ENCODE measurements around the gene ZNF892. TPM values are rescaled to one million over a fixed set of nuclear protein-coding genes. Genes with fewer than 3 reads are reported as not detected.
A peak's percentile ranks its signal among the peaks of the same experiment; 100 is the strongest.

The ZNF892 gene
- total and polyA plus RNA-seq, 2 of the 13 experiments (the other 11 are each of a cell fraction or from before 2014, with no cell fraction given) = not detected

DNA sequence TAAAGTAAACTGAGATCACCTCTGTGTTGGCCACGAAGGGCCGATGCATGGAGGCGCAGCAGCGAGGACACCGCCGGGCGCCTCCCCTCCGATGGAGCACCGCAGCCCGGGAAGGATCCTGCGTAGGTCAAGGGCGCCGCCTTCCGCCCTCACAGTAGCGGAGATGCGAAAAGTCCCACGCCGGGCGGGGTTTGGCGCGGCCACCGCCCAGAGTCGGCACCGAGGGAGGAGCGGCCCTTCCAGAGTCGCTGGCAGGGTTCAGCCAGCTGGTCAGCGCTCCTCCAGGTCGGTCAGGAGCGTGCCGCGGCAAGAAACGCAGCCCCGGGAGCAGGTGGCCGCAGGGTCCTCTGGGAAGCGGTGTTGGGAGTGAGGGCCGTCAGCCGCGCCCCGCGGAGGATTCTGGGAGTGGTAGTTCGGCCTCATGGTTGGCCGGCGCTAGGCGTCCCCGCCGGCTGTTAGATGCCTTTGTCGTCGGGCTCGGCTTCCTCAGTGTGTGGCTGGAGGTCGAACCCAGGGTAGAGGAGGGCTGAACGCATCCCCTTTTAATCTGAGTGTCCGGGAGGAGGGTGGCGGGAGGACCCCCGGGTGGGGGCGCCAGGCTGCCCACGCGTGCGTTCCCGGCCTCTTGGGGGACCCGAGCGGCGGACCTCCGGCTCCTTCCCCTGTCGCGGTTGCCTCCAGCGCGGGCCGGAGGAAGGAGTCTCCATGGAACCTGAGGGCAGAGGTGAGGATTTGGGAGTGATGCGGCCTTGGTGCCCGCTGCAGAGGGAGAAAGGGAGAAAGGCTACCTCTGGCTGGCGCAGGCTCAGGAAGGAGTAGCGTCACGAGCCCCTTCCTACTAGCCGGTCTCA lies at the start of gene ZNF892 (continued):
- TF ChIP-seq FOXO1 (CRISPR knock-in tag; IDR thresholded peaks at IDR 0.05) = peak; percentile 14; the same call in 1 of the 2 replicates
- TF ChIP-seq SP4 (CRISPR knock-in tag; IDR thresholded peaks at IDR 0.05) = 0 out of 2 replicates have a peak, but pooled peaks have one; percentile 34
- no peak for TF ChIP-seq ZC3H13 (CRISPR knock-in tag; IDR thresholded peaks at IDR 0.05)
- TF ChIP-seq, protein P1, sequence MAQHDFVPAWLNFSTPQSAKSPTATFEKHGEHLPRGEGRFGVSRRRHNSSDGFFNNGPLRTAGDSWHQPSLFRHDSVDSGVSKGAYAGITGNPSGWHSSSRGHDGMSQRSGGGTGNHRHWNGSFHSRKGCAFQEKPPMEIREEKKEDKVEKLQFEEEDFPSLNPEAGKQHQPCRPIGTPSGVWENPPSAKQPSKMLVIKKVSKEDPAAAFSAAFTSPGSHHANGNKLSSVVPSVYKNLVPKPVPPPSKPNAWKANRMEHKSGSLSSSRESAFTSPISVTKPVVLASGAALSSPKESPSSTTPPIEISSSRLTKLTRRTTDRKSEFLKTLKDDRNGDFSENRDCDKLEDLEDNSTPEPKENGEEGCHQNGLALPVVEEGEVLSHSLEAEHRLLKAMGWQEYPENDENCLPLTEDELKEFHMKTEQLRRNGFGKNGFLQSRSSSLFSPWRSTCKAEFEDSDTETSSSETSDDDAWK (CRISPR knock-in tag; IDR thresholded peaks at IDR 0.05) = no peak
- TF ChIP-seq THYN1 (CRISPR knock-in tag; IDR thresholded peaks at IDR 0.05; ENCODE audit: borderline replicate concordance, low read depth) = no peak
- TF ChIP-seq ZNF570 (CRISPR knock-in tag; IDR thresholded peaks at IDR 0.05; ENCODE audit: borderline replicate concordance) = no peak
- no peak for TF ChIP-seq BRCA1 (CRISPR knock-in tag; IDR thresholded peaks at IDR 0.05)
- TF ChIP-seq, protein P2, sequence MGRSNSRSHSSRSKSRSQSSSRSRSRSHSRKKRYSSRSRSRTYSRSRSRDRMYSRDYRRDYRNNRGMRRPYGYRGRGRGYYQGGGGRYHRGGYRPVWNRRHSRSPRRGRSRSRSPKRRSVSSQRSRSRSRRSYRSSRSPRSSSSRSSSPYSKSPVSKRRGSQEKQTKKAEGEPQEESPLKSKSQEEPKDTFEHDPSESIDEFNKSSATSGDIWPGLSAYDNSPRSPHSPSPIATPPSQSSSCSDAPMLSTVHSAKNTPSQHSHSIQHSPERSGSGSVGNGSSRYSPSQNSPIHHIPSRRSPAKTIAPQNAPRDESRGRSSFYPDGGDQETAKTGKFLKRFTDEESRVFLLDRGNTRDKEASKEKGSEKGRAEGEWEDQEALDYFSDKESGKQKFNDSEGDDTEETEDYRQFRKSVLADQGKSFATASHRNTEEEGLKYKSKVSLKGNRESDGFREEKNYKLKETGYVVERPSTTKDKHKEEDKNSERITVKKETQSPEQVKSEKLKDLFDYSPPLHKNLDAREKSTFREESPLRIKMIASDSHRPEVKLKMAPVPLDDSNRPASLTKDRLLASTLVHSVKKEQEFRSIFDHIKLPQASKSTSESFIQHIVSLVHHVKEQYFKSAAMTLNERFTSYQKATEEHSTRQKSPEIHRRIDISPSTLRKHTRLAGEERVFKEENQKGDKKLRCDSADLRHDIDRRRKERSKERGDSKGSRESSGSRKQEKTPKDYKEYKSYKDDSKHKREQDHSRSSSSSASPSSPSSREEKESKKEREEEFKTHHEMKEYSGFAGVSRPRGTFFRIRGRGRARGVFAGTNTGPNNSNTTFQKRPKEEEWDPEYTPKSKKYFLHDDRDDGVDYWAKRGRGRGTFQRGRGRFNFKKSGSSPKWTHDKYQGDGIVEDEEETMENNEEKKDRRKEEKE (IDR thresholded peaks at IDR 0.05) = no peak
- peak; percentile 74 for TF ChIP-seq HCFC1 (IDR thresholded peaks at IDR 0.05; ENCODE audit: low read depth, low read length)
- TF ChIP-seq STAT5B (CRISPR knock-in tag; IDR thresholded peaks at IDR 0.05) = no peak
- TF ChIP-seq, protein P3, sequence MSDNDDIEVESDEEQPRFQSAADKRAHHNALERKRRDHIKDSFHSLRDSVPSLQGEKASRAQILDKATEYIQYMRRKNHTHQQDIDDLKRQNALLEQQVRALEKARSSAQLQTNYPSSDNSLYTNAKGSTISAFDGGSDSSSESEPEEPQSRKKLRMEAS (IDR thresholded peaks at IDR 0.05) = peak; percentile 66
- TF ChIP-seq ZSCAN31 (CRISPR knock-in tag; IDR thresholded peaks at IDR 0.05; ENCODE audit: low read depth) = 0 out of 2 replicates have a peak, but pooled peaks have one; percentile 22
- peak; percentile 54; the same call in 1 of the 2 replicates for TF ChIP-seq ZNF773 (CRISPR knock-in tag; IDR thresholded peaks at IDR 0.05; ENCODE audit: borderline replicate concordance)
- peak; percentile 15 for TF ChIP-seq XRCC5 (optimal IDR thresholded peaks at IDR 0.05; ENCODE audit: low read length)
- no peak for TF ChIP-seq ZNF251 (CRISPR knock-in tag; IDR thresholded peaks at IDR 0.05)
- TF ChIP-seq NRL (CRISPR knock-in tag; IDR thresholded peaks at IDR 0.05; ENCODE audit: borderline replicate concordance) = peak; percentile 45; the same call in 1 of the 2 replicates
- TF ChIP-seq, protein P4, sequence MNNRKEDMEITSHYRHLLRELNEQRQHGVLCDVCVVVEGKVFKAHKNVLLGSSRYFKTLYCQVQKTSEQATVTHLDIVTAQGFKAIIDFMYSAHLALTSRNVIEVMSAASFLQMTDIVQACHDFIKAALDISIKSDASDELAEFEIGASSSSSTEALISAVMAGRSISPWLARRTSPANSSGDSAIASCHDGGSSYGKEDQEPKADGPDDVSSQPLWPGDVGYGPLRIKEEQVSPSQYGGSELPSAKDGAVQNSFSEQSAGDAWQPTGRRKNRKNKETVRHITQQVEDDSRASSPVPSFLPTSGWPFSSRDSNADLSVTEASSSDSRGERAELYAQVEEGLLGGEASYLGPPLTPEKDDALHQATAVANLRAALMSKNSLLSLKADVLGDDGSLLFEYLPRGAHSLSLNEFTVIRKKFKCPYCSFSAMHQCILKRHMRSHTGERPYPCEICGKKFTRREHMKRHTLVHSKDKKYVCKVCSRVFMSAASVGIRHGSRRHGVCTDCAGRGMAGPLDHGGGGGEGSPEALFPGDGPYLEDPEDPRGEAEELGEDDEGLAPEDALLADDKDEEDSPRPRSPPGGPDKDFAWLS (CRISPR knock-in tag; IDR thresholded peaks at IDR 0.05; ENCODE audit: borderline replicate concordance) = no peak
- TF ChIP-seq ZNF549 (CRISPR knock-in tag; IDR thresholded peaks at IDR 0.05) = no peak
- TF ChIP-seq DMAP1 (CRISPR knock-in tag; IDR thresholded peaks at IDR 0.05) = 0 out of 2 replicates have a peak, but pooled peaks have one; percentile 41
- peak; percentile 52; the same call in 1 of the 2 replicates for TF ChIP-seq ISL2 (CRISPR knock-in tag; IDR thresholded peaks at IDR 0.05)
- TF ChIP-seq ZNF20 (CRISPR knock-in tag; IDR thresholded peaks at IDR 0.05) = no peak
- peak; percentile 74 for TF ChIP-seq ZNF501 (CRISPR knock-in tag; IDR thresholded peaks at IDR 0.05)
- peak; percentile 52; the same call in 1 of the 2 replicates for TF ChIP-seq PHF20 (CRISPR knock-in tag; IDR thresholded peaks at IDR 0.05)
- TF ChIP-seq ZFP36L1 (CRISPR knock-in tag; IDR thresholded peaks at IDR 0.05) = no peak
